Ovary (tissue), 3 donors: Measurements from ENCODE around the gene WBP2NL.

ENCODE experiments used
- POLR2A ChIP-seq: fragments of 450-650 bp; IDR thresholded peaks from one replicate; pipeline ENCODE4 v1.6.1; 2017; ENCODE audit warnings: antibody characterized with exemption, mild to moderate bottlenecking, moderate library complexity
- TF ChIP-seq, protein P1 (sequence below), 3 donors: fragments of 450-650 bp in 2 of 3; fragments of 200-600 bp in 1 of 3; IDR thresholded peaks; one replicate each; pipeline versions ENCODE4 v1.5.1 to v1.8.0; 2016 to 2022; ENCODE audit warnings: antibody characterized with exemption in 3 of 3, mild to moderate bottlenecking in 1 of 3
- donor health status: DM: no; HTN: no; CAD: no.

- TF ChIP-seq, protein P1, sequence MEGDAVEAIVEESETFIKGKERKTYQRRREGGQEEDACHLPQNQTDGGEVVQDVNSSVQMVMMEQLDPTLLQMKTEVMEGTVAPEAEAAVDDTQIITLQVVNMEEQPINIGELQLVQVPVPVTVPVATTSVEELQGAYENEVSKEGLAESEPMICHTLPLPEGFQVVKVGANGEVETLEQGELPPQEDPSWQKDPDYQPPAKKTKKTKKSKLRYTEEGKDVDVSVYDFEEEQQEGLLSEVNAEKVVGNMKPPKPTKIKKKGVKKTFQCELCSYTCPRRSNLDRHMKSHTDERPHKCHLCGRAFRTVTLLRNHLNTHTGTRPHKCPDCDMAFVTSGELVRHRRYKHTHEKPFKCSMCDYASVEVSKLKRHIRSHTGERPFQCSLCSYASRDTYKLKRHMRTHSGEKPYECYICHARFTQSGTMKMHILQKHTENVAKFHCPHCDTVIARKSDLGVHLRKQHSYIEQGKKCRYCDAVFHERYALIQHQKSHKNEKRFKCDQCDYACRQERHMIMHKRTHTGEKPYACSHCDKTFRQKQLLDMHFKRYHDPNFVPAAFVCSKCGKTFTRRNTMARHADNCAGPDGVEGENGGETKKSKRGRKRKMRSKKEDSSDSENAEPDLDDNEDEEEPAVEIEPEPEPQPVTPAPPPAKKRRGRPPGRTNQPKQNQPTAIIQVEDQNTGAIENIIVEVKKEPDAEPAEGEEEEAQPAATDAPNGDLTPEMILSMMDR (IDR thresholded peaks at IDR 0.05) = no peak
- TF ChIP-seq POLR2A = no peak
These were observed 36.7 kb downstream of the WBP2NL start for GRCh38 chr22:42035256-42035655.
